Upper lobe of left lung (tissue), 6 donors: ENCODE results near the gene CDH12. TPM values are rescaled to one million over a fixed set of nuclear protein-coding genes. Genes with fewer than 3 reads are reported as not detected.
"Not testable (repeated sequence)": the region's sequence is repeated elsewhere in the genome, so short reads cannot be mapped to it uniquely, and the experiment has no call there.

ENCODE experiments used
- ATAC-seq, 2 donors: fragments of 200-7000 bp; cut with Tn5 transposase; one replicate each; pipeline ENCODE4 v1.9.1; 2022; ENCODE audit warnings: mild to moderate bottlenecking in 2 of 2, moderate library complexity in 2 of 2; ENCODE audit not compliant: low FRiP score in 2 of 2
- DNase-seq, 2 donors: peaks; one replicate each; pipeline ENCODE4 v3.0.0-alpha.2; 2019 to 2020
- H3K27ac ChIP-seq, 4 donors: fragments of 200-600 bp; sonication (generic); one replicate each; pipeline ENCODE4 v1.5.1; 2016 to 2019
- H3K27me3 ChIP-seq, 4 donors: fragments of 200-600 bp; sonication (generic); one replicate each; pipeline ENCODE4 v1.5.1; 2017 to 2019
- H3K36me3 ChIP-seq, 4 donors: fragments of 200-600 bp; sonication (generic); one replicate each; pipeline ENCODE4 v1.5.1; 2016 to 2019
- H3K4me1 ChIP-seq, 4 donors: fragments of 200-600 bp; sonication (generic); one replicate each; pipeline ENCODE4 v1.5.1; 2018 to 2019
- H3K4me3 ChIP-seq, 4 donors: fragments of 200-600 bp; sonication (generic); one replicate each; pipeline ENCODE4 v1.5.1; 2017 to 2019; ENCODE audit warnings: mild to moderate bottlenecking in 2 of 4, moderate library complexity in 1 of 4
- H3K9me3 ChIP-seq, 4 donors: fragments of 200-600 bp; sonication (generic); one replicate each; pipeline ENCODE4 v1.5.1; 2018 to 2019
- EP300 ChIP-seq, 4 donors: sonication (generic); formaldehyde crosslinking; IDR thresholded peaks; one replicate each; pipeline ENCODE4 v1.5.1; 2017; ENCODE audit warnings: antibody characterized with exemption in 4 of 4, control low read depth in 2 of 4
- POLR2A ChIP-seq, 4 donors: fragments of 450-650 bp; IDR thresholded peaks; one replicate each; pipeline ENCODE4 v1.5.1; 2016 to 2017; ENCODE audit warnings: antibody characterized with exemption in 4 of 4, mild to moderate bottlenecking in 2 of 4
- POLR2AphosphoS5 ChIP-seq, 2 donors: sonication (generic); formaldehyde crosslinking; IDR thresholded peaks; one replicate each; pipeline ENCODE4 v1.5.1; 2017; ENCODE audit warnings: antibody characterized with exemption in 2 of 2
- WGBS, 2 donors: methylation state at CpG; one replicate each; pipeline ENCODE4 v1.1.5; 2017 to 2018; 5-methylcytosine and 5-hydroxymethylcytosine counted together
- total RNA-seq, 6 donors: library from RNA; depleted of rRNA in 4 of 6; stranded (reverse); fragments of >200 nt in 4 of 6; gene quantifications; one replicate each; pipeline versions ENCODE4 v1.1.0 to v1.2.1, GENCODE V29; 2016 to 2021
- TF ChIP-seq, protein P1 (sequence below), 6 experiments: fragments of 450-650 bp in 4 of 6; fragments of 200-600 bp in 2 of 6; sonication (generic) in 2 of 6; IDR thresholded peaks; one replicate each; pipeline ENCODE4 v1.5.1; 2016 to 2019; ENCODE audit warnings: antibody characterized with exemption in 6 of 6
- donor health status: DM: no; HTN: no; CAD: no; lungs with moderate emphysema.
- donor health status: DM: no; HTN: yes; CAD: no; lungs with severe emphysema.

Gene CDH12
- total RNA-seq, 6 donors from 2014 or later, result 0.10 to 0.49 TPM; not detected in 4

DNA sequence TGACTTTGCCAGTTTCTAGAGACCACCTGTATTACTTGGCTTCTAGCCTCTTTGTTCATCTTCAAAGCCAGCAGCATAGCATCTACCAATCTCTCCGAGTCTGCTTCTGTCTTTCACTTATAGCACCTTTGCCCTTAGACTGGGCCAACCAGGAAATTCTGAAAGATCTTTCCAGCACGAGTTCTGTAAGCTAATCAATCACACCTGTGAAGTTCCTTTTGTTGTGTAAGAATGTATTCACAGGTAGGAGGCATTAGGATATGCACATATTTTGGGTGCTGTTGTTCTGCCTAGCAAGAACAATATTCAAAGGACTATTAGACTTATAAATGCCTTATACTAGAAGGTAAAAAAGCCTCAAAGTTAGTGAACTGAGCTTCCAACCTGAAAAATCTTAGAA lies 232.1 kb downstream of the CDH12 start:
- DNase-seq, result no peak
- H3K27ac ChIP-seq, result no peak overlapping the region
- no peaks in the 10 kb centered on the region for H3K27me3 ChIP-seq
- H3K4me1 ChIP-seq, result no peaks in the 10 kb centered on the region
- no peaks in the 10 kb centered on the region for H3K36me3 ChIP-seq
- TF ChIP-seq, protein P1, sequence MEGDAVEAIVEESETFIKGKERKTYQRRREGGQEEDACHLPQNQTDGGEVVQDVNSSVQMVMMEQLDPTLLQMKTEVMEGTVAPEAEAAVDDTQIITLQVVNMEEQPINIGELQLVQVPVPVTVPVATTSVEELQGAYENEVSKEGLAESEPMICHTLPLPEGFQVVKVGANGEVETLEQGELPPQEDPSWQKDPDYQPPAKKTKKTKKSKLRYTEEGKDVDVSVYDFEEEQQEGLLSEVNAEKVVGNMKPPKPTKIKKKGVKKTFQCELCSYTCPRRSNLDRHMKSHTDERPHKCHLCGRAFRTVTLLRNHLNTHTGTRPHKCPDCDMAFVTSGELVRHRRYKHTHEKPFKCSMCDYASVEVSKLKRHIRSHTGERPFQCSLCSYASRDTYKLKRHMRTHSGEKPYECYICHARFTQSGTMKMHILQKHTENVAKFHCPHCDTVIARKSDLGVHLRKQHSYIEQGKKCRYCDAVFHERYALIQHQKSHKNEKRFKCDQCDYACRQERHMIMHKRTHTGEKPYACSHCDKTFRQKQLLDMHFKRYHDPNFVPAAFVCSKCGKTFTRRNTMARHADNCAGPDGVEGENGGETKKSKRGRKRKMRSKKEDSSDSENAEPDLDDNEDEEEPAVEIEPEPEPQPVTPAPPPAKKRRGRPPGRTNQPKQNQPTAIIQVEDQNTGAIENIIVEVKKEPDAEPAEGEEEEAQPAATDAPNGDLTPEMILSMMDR (IDR thresholded peaks at IDR 0.05), result no peak
- TF ChIP-seq POLR2A (IDR thresholded peaks at IDR 0.05) (no peak), EP300 (IDR thresholded peaks at IDR 0.05) (no peak), POLR2AphosphoS5 (IDR thresholded peaks at IDR 0.05) (no peak)
- no peak overlapping the region for H3K4me3 ChIP-seq
- peaks cover 0 to 3% (median 1%) of the 10 kb centered on the region in 4 donors for H3K9me3 ChIP-seq
- no peak for ATAC-seq
- WGBS, 2 donors, result 17 to 19% methylated on average over 2 of the region's 2 CpGs

DNA sequence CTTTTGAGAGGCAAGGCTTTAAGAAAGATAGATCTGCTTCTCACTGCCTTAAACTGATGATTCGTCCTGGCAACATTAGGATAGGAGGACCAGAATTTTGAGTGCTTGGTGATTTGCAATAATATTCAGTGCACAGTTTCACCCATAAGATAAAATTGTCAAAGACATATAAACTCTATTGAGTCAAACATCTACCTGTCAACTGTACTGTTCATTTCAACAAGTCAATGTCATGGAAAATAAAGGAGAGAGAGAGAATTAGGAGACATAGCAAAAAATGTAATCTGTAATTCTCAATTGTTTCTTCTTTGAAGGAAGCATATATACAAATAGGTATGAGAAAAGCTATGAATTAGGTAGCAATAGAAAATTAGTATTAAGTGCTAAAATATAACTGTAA lies 237.2 kb downstream of the CDH12 start:
- H3K36me3 ChIP-seq, result no peaks in the 10 kb centered on the region
- H3K27ac ChIP-seq, result no peak overlapping the region
- 59 to 60% methylated on average over 1 of the region's 1 CpG for WGBS, 2 donors
- H3K4me3 ChIP-seq, result no peak overlapping the region
- H3K9me3 ChIP-seq, result no peaks in the 10 kb centered on the region
- no peaks in the 10 kb centered on the region for H3K4me1 ChIP-seq
- TF ChIP-seq EP300 (IDR thresholded peaks at IDR 0.05), result no peak
- TF ChIP-seq, protein P1 (IDR thresholded peaks at IDR 0.05), result no peak
- no peak for TF ChIP-seq POLR2A (IDR thresholded peaks at IDR 0.05)
- no peak for TF ChIP-seq POLR2AphosphoS5 (IDR thresholded peaks at IDR 0.05)
- DNase-seq (no peak), ATAC-seq (no peak)
- H3K27me3 ChIP-seq, result no peaks in the 10 kb centered on the region

DNA sequence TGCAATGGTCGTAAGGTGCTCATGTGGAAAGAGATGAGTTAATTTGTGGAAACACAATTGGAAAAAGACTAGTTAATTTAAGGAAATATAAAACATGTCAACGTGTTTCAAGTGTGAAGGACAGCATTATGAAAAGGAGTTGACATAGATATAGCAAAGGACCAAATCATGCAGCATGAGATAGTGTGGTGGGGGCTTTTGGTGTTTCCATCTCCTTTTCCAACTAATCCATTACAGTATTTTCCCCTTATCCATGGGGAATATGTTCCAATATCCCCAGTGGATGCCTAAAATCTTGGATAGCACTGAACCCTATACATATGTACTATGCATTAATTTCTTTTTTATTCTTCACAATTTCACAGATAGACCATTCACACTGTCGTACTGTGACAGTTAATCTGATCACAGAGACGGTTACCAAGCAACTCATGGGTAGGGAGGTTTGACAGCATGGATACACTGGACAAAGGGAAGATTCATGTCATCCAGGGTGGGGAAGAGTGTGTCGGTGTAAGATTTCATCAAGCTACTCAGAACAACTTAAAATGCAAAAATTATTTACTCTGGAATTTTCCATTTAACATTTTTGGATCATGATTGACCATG lies 238.6 kb downstream of the CDH12 start:
- WGBS, 2 donors, result 68 to 71% methylated on average over 5 of the region's 5 CpGs
- TF ChIP-seq POLR2AphosphoS5 (IDR thresholded peaks at IDR 0.05), result no peak
- TF ChIP-seq, protein P1 (IDR thresholded peaks at IDR 0.05), result no peak
- no peak for TF ChIP-seq POLR2A (IDR thresholded peaks at IDR 0.05)
- TF ChIP-seq EP300 (IDR thresholded peaks at IDR 0.05), result no peak
- H3K27me3 ChIP-seq, result no peaks in the 10 kb centered on the region
- ATAC-seq (no peak), DNase-seq (no peak)
- no peaks in the 10 kb centered on the region for H3K4me1 ChIP-seq
- H3K4me3 ChIP-seq, result no peak overlapping the region
- no peaks in the 10 kb centered on the region for H3K9me3 ChIP-seq
- no peaks in the 10 kb centered on the region for H3K36me3 ChIP-seq
- no peak overlapping the region for H3K27ac ChIP-seq

DNA sequence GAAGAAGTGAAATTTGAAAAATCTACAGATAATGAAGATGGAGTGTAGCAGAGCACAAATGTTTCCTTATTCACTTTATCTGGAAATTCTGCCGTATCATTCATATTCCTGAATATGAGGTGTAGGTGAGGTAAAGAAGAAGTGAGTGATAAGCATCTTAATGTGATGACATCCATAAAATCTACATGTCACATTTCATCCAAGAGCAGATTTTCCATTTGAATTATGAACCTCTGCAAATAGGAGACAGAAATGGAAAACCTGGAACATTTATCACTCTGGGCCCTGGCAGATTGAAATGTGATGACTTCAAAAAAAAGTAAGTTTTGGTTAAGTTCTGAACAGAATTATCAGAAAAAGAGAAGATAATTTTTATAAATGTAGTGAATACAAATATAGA lies 240.2 kb downstream of the CDH12 start:
- H3K27ac ChIP-seq, result no peak overlapping the region
- no peak overlapping the region for H3K4me3 ChIP-seq
- TF ChIP-seq EP300 (IDR thresholded peaks at IDR 0.05) (no peak), POLR2AphosphoS5 (IDR thresholded peaks at IDR 0.05) (no peak), POLR2A (IDR thresholded peaks at IDR 0.05) (no peak)
- TF ChIP-seq, protein P1 (IDR thresholded peaks at IDR 0.05), result no peak
- H3K9me3 ChIP-seq, result peaks cover 0 to 3% (median 0%) of the 10 kb centered on the region in 4 donors
- no peaks in the 10 kb centered on the region for H3K27me3 ChIP-seq
- ATAC-seq, result no peak
- no peaks in the 10 kb centered on the region for H3K4me1 ChIP-seq
- H3K36me3 ChIP-seq, result no peaks in the 10 kb centered on the region
- 78 to 93% methylated on average over 1 of the region's 1 CpG for WGBS, 2 donors
- no peak for DNase-seq

DNA sequence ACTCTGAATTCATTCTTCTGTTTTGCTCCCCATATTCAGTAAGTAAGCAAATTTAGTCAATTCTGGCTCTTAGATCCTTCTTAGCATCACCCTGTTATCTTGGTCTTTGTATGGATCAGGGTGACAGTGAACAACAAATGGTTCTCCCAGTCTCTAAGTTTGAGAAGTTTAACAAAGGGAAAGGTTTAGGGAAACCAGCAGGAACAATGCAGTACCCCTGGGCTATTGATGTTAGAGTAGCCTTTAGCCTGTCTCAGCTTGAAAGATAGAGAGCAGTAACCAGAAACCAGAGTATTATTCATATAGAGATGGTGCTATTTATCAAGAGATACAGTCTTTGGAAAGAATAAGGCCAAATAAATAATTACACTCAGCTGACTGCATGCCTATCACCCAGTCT lies 241.8 kb downstream of the CDH12 start:
- H3K4me1 ChIP-seq, result no peaks in the 10 kb centered on the region
- H3K9me3 ChIP-seq, result peaks cover 0 to 11% (median 0%) of the 10 kb centered on the region in 4 donors
- no peak for DNase-seq
- H3K36me3 ChIP-seq, result no peaks in the 10 kb centered on the region
- no peak overlapping the region for H3K27ac ChIP-seq
- no peaks in the 10 kb centered on the region for H3K27me3 ChIP-seq
- TF ChIP-seq EP300 (IDR thresholded peaks at IDR 0.05) (no peak), POLR2A (IDR thresholded peaks at IDR 0.05) (no peak), POLR2AphosphoS5 (IDR thresholded peaks at IDR 0.05) (no peak)
- TF ChIP-seq, protein P1 (IDR thresholded peaks at IDR 0.05), result no peak
- no peak overlapping the region for H3K4me3 ChIP-seq
- no peak for ATAC-seq

DNA sequence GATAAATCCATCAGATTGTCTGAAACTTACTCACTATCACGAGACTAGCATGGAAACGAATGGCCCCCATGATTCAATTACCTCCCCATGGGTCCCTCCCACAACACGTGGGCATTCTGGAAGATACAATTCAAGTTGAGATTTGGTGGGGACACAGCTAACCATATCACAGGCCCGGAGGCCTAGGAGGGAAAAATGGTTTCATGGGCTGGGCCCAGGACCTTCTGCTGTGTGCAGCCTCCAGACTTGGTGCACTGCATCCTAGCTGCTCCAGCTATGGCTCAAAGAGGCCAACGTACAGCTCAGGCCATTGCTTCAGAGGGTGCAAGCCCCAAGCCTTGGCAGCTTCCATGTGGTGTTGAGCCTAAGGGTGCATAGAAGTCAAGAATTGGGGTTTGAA lies 245.6 kb downstream of the CDH12 start:
- not testable (repeated sequence) for H3K27ac ChIP-seq, H3K36me3 ChIP-seq, ATAC-seq, H3K4me1 ChIP-seq, H3K4me3 ChIP-seq, DNase-seq, H3K27me3 ChIP-seq
- peaks cover 0 to 11% (median 0%) of the 10 kb centered on the region in 4 donors for H3K9me3 ChIP-seq
- WGBS, 2 donors, result 63% methylated on average over 3 to 5 of the region's 5 CpGs
